ENCODE data around the gene ZBTB4.
"Not testable (repeated sequence)": the region's sequence is repeated elsewhere in the genome, so short reads cannot be mapped to it uniquely, and the experiment has no call there.

Gene ZBTB4

DNA sequence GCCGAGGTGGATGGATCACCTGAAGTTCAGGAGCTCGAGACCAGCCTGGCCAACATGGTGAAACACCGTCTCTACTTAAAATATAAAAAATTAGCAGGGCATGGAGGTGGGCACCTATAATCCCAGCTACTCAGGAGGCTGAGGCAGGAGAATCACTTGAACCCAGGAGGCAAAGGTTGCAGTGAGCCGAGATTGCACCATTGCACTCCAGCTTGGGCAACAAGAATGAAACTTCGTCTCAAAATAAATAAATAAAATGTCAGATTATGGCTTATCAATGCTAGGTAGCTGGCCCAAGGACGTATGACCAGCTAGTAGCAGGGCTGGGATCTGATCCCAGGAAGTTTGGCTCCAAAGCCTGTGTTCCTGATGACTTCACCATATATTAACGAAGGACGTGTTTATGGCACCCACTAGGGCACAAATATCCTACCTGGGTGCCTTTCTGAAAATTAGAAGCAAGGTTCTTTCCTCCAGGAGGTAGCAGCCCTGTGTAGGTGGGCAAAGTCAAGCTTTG is 8.9 kb downstream of the ZBTB4 start:
- not testable (repeated sequence) for DNase-seq (ENCODE audit: low spot score)

DNA sequence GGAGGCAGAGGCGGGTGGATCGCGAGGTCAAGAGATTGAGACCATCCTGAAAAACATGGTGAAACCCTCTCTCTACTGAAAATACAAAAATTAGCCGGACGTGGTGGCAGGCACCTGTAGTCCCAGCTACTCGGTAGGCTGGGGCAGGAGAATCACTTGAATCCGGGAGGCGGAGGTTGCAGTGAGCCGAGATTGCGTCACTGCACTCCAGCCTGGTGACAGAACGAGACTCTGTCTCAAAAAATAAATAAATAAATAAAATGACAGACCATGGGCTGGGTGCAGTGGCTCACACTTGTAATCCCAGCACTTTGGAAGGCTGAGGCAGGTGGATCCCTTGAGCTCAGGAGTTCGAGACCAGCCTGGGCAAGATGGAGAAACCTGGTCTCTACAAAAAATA is 9.6 kb downstream of the ZBTB4 start:
- DNase-seq (ENCODE audit: low spot score), result not testable (repeated sequence)

DNA sequence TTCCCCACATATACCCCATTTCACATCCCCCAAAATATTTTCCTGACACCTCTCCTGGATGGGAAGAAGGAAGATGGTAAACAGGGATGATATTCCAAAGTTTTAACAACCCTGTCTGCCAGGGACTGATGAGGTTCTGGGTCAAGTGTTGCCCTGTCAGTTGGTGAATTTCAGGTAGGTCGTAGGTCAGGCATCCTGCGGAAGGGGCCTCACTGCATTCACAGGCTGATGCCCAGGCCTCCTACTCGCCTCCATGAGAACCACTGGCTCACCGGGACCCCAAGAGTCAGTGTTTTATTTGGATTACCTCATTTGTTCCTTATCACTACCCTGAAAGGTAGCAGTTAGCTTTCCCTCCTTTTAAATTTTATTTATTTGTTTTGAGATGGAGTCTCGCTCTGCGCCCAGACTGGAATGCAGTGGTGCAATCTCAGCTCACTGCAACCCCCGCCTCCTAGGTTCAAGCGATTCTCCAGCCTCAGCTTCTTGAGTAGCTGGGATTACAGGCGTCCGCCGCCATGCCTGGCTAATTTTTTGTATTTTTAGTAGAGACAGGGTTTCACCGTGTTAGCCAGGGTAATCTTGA is 10.5 kb downstream of the ZBTB4 start:
- no peak for DNase-seq (ENCODE audit: low spot score)

DNA sequence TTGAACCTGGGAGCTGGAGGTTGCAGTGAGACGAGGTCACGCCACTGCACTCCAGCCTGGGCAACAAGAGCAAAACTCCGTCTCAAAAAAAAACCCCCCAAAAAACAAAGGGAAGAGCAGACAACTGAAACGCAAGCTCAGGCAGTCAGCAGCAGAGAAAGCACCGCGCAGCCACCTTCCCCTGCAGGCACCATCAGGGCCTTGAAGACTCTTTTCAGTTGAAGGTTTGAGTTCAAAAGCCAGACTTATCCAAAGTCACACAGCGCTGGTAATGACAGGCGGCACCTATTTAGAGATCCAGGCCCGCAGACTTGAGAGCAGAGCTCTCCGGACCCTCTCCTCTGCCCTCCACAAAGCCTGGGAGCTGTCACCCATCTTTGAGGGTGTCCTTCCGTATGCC is 11.1 kb downstream of the ZBTB4 start:
- no peak for DNase-seq (ENCODE audit: low spot score)

DNA sequence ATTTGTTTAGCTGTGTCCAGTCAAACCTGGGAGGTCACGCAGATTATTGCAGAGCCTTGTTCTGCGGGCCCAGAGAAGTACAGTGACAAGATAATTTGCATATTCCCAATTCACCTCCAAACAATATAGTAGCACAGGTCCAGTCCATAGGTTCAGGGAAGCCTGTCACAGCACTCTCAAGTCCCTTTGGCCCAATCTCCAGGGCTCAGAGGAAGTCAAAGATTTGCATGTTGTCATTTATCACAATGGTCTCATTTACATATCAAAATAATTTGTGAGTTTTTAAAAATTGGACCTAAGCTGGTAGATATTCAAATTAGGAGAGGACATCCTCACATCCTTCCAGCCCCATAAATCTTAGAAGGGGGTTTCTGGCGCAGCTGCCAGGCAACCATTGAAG is 11.9 kb downstream of the ZBTB4 start:
- no peak for DNase-seq (ENCODE audit: low spot score)

DNA sequence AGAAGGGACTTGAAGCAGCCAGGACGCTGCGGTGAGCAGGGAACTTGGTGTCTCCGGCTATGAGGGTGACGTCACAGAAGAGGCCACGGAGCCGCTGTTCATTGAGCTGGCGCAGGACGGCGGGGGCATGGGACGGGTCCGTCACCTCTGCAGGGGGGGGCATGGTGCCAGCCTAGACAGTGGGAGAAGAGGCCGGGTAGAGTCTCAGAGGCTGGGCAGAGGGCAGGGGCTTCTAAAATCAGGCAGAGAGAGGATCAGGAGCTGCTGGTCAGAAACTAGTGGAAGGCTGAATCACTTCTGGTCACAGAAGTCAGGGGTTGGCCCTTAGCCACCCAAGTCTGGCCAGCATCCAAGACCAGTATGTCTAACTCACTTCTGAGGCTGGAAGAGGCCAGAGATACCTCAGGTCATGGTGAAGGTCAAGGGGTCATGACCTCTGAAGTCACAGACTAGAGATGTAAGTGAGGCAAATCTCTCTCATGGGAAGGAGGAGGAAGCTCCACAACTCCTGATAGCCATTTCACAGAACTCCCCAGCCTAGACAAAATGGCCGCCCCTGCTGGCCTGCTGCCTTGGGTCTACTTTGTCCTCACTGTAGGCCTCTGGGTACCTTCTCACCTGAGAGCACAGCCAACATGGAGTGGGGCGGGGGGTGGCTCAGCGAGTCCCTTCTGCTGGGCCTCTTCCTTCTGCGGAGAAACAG is 12.6 kb downstream of the ZBTB4 start:
- DNase-seq (ENCODE audit: low spot score), result no peak

DNA sequence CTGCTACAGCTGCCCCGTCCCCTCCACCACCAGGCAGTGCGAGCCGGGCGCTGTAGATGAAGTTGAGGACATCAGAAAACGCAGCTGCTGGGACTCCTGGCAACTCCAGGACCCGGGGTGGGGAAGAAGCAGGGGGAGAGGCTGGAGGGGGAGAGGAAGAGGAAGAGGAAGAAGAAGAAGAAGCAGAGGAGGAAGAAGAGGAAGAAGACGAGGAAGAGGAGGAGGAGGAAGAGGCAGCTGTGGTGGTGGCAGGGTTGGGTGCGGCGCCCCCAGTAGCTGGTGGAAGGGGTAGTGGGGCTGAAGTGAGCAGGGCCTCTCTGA is 13.2 kb downstream of the ZBTB4 start:
- no peak for DNase-seq (ENCODE audit: low spot score)

DNA sequence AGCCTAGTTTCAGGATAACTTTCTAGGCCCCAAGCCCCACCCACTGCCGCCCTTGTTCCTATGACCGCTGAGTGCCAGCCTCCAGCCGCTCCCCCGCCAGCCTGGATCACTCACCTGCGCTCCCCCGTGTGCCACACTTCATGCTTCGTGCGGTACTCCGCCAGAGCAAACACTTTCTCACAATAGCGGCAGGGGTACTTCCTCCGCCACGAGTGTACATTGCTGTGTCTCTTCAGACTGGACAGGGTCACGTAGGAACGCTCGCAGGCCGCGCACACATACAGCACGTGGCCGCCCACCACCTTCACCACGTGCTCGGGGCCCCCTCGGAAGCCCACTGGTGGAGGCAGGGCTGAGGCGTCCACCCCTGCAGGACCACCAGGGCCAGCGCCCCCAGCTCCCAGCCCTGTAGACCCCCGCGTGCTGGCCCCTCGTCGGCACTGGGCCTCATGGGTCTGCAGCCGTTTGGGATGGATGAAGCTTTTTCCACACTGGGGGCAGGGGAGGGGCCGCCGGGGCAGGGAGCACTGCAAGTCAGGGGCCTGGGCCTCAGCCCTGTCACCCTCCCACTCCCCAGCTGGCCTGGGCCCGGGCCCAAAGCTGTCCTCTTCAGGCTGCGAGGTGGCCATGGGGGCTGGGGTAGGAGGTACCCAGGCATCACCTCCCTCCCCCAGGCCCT is 13.7 kb downstream of the ZBTB4 start:
- no peak for DNase-seq (ENCODE audit: low spot score)

DNA sequence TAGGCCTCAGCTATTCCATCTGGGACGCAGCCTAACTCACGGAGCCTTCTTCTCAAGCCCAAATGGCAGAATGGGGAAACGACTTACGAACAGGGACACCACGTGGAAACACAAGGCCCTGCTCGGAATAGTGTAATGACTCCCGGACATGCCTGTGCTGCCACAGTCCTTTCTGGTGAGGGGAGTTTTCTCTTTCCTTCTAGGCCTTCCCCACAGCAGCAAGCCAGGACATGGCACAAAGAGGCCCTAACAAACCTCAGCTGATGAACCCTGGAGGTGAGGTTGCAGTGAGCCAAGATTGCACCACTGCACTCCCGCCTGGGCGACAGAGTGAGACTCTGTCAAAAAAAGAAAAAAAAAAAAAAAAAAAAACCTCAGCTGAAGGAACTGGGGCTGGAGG is 15.3 kb downstream of the ZBTB4 start:
- no peak for DNase-seq (ENCODE audit: low spot score)

DNA sequence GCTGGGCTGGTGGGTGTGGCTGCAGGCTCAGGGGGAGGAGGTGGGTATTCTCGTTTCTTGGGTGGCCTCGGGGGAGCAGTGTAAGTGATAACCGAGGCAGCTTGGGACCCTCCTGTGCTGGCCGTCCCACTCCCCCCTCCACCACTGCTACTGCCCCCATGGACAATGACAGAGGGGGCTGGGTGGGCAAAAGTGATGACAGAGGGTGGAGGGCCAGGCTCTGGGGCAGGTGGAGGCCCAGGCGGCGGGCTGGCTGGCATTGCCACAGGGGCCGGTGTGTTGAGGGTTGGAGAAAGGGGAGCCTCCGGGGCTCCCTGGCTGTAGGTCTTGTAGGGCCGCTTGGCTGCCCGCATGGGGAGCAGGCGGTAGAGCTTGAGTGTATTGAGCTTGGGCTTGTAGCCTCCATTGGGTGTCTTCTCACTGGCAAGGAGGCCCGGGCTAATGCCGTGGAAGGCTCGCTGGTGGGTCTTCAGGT is 16.0 kb downstream of the ZBTB4 start:
- DNase-seq (ENCODE audit: low spot score), result no peak

DNA sequence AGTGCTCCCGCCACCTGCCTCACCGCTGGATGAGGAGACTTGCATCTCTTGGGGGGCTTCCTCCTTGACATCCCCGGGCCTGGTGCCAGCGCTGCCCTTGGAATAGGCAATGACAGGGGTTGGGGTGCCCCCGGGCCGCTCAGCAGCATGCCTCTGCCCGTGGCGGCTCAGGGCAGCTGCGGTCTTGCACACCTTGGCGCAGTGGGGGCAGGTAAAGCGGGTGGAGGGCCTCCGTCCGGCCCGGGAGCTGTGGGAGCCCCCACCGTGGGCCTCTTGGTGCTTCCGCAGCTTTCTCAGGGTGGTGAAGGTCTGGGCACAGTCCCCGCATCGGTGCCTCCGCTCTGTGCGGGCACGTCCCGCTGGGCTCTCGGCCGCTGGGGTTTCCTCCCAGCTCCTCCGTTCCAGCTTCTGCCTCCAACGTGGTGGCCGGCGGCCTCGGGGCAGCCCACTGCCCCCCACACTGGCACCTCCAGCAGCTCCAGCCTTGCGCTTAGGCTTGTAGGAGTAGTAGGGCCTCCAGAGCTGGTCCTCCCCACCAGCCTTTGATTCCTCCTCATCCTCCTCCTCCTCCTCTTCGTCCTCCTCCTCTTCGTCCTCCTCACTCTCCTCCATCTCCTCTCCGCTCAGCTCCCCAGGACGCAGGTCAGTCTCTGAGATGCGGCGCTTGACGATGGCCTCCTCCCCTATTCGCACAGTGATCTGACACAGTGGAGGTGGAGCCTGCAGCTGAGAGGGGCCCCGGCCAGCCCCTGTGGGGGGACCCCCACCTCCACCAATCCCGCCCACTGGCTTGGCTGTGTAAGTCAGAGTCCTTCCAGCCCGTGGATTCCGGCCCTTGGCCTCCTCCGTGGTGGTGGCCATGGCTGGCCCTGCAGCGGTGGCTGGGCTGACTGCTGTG is 16.7 kb downstream of the ZBTB4 start:
- no peak for DNase-seq (ENCODE audit: low spot score)

DNA sequence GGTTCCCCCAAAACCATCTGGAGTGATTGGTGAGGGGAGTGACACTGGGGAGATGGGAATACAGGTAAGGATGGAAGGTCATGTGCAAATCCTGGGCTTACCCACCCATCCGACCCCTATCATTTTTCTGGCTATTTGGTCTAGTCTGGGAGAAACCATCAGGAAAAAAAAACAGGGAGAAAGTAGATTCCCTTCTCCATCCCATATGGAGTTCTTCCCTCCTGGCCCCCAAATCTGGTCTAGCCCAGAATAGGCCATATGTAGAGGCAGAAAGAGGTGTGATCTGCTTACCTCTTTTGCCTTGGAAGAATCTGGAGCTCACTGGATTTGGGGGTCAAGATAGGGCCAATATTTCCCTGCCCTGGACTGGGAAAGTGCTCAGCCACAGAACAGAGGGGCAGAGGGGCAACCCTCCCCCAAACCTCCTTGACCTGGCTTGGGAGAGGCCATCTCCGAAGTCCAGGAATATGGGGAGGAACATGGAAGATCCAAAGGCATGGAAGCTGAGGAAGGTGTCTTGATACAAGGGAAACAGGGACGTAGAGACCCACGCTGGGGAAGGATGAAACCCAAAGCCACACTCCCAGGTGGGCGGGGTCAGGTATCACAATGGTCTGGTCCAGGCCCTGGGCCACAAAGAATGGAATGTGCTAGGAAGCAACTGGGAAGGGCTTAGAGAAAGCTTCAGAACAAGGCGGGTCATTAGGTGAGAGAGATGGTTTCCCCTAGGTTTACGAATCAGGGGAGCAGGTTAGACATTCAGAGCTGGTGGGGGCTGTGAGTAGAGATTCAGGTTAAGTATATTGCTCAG is 18.4 kb downstream of the ZBTB4 start:
- no peak for DNase-seq (ENCODE audit: low spot score)

DNA sequence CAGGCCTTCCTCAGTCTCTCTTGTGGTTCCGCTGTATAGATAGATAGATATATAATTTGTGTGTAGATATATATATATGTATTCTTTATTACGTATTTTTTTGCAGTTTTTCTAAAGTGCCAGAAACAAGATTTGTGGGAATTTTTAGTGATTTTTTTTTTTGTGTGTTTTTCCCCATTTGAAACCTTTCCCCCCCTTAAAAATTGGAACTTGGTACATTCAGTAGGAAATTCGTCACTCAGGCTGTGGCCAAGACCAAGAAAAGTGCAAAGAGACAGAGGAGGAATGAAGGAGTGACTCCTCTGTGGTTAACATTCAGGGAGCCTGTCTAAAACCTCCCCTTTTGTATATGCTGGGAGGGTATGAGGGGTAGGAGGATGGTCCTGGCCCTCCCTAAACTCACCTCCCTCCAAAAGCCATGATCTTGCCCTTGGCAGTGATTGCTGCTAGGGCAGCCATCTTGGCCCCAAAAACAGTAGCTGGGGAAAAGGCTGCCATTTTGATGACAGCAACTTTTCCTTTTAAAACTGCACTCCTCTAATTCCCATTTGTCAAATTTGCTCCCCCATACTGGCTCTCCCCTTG is 19.4 kb downstream of the ZBTB4 start:
- no peak for DNase-seq (ENCODE audit: low spot score)

DNA sequence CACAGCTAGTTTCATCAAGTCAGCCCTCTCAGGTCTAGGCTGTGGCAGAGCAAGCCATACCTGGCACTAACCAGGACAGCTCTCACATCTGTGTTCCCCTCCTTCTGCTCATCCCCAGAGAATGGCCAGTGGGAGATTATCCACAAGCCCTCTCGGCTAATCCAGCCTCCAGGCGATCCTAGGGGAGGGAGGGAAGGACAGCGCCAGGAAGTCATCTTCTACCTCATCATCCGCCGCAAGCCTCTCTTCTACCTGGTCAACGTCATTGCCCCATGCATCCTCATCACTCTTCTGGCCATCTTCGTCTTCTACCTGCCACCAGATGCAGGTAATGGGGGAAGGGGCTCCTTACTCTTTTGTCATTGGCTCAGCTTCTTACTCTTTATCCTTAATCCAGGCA is 31.0 kb downstream of the ZBTB4 start:
- DNase-seq (ENCODE audit: low spot score), result no peak

DNA sequence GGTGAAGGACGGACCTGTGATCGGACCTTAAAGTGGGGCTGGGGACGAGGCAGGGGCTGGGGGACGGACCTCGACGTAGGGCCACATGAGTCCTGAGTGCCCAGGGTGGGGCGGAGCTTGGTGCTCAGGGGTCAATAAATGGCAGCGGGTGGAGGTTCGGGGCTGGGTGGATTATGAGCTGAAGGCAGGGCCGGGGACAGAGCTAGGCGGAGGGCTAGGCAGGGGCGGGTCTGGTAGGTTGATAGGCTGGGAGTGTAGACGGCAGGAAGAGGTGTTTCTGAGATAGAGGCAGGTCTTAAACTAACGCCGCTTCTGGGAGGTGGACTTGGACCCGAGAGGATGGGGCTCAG is 33.8 kb downstream of the ZBTB4 start:
- DNase-seq (ENCODE audit: low spot score), result no peak

DNA sequence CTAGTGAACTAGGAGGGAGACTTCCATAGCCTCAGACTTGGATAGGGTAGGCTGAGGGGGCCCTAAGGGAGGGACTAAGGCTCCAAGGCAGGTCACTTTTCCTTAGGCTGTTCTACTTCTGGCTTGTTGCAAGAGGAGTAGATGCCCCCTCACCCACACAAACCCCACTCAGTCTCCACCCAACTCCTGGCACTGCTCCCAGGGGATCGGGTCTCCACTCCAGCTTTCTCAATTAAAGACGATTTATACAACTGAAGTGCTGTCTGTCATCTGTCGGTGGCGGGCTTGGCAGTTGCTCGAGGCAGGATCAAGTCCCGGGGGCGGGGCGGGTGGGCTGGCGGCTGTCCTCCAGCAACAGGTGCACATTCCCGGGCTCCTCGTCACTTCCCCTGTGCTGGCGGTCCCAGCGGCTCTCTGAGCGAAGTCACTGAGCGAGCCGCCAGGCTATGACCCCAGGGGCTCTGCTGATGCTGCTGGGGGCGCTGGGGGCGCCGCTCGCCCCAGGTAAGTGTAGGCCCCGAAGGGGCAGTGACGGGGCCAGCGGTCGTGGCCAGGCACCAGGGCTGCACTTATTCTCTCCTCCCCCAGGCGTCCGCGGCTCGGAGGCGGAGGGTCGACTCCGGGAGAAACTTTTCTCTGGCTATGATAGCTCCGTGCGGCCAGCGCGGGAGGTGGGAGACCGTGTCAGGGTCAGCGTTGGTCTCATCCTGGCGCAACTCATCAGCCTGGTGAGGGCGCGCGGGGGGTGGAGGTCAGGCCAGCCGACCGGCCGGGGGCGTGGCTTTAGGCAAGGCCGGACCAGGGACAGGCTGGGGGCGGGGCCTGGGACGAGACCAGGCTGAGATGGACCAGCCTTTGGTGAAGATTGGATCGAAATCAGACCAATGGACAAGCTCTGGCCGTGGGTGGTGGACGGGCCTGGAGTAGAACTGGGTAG is 34.5 kb downstream of the ZBTB4 start, which contains the start of gene CHRNB1:
Gene CHRNB1, plus strand, starts transcription at position 380 of the 937 bp plus-strand sequence. Its CDS starts 67 bp downstream, at position 447.
- DNase-seq (ENCODE audit: low spot score), result peak; percentile 79

DNA sequence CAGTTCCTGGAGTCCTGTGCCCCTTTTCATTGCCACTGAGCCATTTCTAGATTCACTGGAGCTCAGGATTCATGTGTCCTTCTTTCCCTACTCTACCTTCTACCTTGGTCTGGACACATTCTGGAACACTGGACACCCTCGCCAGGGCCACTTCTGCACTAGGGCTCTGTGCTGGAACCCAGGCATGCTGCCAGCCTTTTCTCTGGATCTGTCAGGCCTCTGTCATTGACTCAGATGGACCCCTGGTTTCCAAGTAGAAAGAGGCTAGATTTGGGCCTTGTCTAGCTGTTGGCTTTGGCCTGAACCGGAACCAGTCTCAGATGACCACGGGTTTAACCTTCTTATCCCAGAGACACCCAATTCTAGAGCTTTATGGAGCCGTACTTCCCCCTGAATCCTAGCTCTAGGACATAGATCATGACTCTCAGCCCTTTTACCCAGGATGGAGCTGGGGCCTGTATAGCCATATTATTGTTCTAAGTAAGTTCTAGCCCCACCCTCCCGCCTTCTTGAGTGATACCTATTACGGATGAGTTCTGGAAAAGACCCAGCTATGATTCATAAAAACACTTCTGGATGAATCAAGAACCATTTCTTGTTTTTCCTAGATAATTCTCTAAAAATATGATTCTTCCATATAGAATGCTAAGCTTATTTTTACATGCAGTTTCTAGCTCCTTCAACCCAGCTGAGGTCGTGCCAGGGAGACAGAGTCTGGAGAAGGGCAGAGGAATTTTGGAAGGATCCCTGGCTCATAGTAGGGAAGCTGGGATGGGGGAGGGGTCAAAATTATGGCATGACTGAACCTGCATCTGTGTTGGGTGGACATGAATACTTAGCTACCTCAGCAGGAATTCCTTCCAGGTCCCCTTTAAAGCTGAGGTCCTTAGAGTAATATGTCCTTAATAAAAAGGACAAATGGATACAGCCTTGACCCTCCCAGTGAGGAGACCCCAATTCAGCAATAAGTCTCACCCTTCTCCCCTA is 35.6 kb downstream of the ZBTB4 start:
- no peak for DNase-seq (ENCODE audit: low spot score)

DNA sequence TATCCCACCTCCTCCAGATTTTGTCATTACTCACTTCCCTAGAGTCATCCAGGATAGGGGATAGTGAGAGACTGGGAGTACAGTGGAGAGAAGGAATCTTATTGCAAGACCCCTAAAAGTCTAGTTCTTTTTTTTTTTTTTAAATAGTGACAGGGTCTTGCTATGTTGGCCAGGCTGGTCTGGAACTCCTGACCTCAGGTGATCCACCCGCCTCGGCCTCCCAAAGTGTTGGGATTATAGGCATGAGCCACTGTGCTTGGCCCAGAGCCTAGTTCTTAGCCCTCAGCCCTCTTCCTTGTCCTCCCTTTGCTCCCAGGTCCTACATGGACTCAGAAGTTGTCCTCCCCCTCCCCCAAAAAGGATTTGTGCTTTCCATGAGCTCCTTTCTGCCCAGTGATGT is 37.3 kb downstream of the ZBTB4 start:
- DNase-seq (ENCODE audit: low spot score), result no peak

DNA sequence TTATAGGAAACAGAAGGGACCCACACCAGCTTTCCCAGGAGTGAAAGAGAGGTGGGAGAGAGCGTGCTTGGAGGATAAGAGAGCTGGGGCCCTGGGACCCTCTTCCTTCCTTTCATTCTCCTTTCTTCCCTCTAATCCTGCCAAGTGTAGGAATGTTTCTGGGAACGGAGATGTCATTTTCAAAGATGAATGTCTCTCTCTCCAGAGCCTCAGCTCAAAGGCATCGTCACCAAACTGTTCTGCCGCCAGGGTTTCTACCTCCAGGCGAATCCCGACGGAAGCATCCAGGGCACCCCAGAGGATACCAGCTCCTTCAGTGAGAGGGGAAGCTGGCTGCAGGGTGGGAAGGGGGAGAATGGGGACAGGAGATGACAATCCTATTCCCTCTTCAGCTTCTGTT is 38.2 kb downstream of the ZBTB4 start:
- no peak for DNase-seq (ENCODE audit: low spot score)
